Progenitor cell of endocrine pancreas (in vitro differentiated cells): ENCODE data around the gene GOLGA7B. TPM values are rescaled to one million over a fixed set of nuclear protein-coding genes. Genes with fewer than 3 reads are reported as not detected.

Experiments
- DNase-seq: peaks from one replicate; pipeline ENCODE4 v3.0.0; 2021; ENCODE audit warnings: low spot score; ENCODE audit not compliant: unreplicated experiment
- H3K27ac Mint-ChIP-seq: 2 replicates; pipeline ENCODE4 v1.8.0; 2021; ENCODE audit warnings: mild to moderate bottlenecking, moderate library complexity, mixed read lengths
- H3K27me3 Mint-ChIP-seq: 2 replicates; pipeline ENCODE4 v1.8.0; 2021; ENCODE audit warnings: mixed read lengths
- H3K36me3 Mint-ChIP-seq: 2 replicates; pipeline ENCODE4 v1.8.0; 2022; ENCODE audit warnings: mixed read lengths; ENCODE audit not compliant: insufficient read depth
- H3K4me1 Mint-ChIP-seq: 2 replicates; pipeline ENCODE4 v1.8.0; 2021; ENCODE audit warnings: low read depth, mixed read lengths
- H3K4me3 Mint-ChIP-seq: 2 replicates; pipeline ENCODE4 v1.8.0; 2021; ENCODE audit warnings: low read depth, mild to moderate bottlenecking, moderate library complexity, mixed read lengths
- H3K9me3 Mint-ChIP-seq: 2 replicates; pipeline ENCODE4 v1.8.0; 2021; ENCODE audit warnings: low read depth, mixed read lengths
- total RNA-seq: library from RNA; stranded (reverse); gene quantifications from 2 replicates; pipeline ENCODE4 v1.2.1, GENCODE V29; 2021
- TF ChIP-seq, protein P1 (sequence below): fragments of 200-600 bp; sonication (generic); IDR thresholded peaks from one replicate; pipeline ENCODE4 v1.5.0; 2021; ENCODE audit warnings: antibody characterized with exemption, mild to moderate bottlenecking; ENCODE audit not compliant: unreplicated experiment

Gene GOLGA7B
- total RNA-seq, 1 donor from 2014 or later, result 1.4 TPM

- H3K4me1 Mint-ChIP-seq, result peaks cover 7% of the 10 kb centered on the region
- H3K4me3 Mint-ChIP-seq, result no peak overlapping the region
- no peak overlapping the region for H3K27ac Mint-ChIP-seq
- TF ChIP-seq, protein P1, sequence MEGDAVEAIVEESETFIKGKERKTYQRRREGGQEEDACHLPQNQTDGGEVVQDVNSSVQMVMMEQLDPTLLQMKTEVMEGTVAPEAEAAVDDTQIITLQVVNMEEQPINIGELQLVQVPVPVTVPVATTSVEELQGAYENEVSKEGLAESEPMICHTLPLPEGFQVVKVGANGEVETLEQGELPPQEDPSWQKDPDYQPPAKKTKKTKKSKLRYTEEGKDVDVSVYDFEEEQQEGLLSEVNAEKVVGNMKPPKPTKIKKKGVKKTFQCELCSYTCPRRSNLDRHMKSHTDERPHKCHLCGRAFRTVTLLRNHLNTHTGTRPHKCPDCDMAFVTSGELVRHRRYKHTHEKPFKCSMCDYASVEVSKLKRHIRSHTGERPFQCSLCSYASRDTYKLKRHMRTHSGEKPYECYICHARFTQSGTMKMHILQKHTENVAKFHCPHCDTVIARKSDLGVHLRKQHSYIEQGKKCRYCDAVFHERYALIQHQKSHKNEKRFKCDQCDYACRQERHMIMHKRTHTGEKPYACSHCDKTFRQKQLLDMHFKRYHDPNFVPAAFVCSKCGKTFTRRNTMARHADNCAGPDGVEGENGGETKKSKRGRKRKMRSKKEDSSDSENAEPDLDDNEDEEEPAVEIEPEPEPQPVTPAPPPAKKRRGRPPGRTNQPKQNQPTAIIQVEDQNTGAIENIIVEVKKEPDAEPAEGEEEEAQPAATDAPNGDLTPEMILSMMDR, result no peak
- no peaks in the 10 kb centered on the region for H3K36me3 Mint-ChIP-seq
- H3K9me3 Mint-ChIP-seq, result no peaks in the 10 kb centered on the region
- no peak for DNase-seq
- H3K27me3 Mint-ChIP-seq, result peaks cover 41% of the 10 kb centered on the region
These were observed 24.7 kb downstream of the GOLGA7B start for GRCh38 chr10:97874332-97874731.

DNA sequence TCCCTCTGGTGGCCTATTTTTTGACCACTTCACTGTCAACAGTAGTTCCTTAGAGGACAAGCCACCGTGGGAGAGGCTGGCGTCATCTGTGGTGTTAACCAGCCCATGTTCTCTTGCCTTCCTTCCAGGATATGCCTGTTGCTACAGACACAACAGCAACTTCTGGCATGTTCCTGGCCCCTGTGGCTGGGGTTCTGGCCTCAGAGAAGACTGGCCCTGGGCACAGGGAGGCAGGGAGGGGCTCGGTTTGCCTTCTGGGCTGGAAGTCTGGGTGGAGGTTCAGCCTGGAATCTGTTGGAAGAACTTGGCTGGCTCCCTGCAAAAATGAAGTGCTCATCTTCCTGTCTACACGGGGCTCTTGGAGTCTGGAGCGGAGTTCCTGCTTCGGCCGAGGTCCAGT, 25.7 kb downstream of the GOLGA7B start:
- Mint-ChIP-seq H3K36me3 (no peaks in the 10 kb centered on the region), H3K27me3 (peaks cover 37% of the 10 kb centered on the region), H3K27ac (no peak overlapping the region), H3K4me1 (peaks cover 6% of the 10 kb centered on the region), H3K9me3 (no peaks in the 10 kb centered on the region), H3K4me3 (no peak overlapping the region)
- TF ChIP-seq, protein P1, result no peak
- DNase-seq, result no peak

DNA sequence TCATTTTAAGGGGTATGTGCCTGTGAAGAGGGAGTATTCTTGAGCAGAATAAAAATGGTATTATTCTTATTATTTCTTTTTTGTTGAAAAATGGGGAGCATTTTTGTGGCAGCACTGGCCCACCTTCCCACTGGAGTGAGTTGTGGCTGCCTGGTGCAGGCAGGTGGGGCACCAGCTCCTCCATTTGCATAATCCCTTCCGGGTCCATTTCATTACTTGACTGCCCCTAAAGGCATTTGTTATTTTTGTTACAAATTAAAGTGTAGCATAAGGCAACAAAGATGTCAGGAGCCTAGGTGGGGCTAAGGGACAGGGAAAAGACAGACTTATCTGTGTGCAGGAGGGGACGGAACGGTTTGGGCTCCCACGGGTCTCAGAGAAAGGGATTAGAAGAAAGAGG, 26.8 kb downstream of the GOLGA7B start:
- H3K4me3 Mint-ChIP-seq, result no peak overlapping the region

DNA sequence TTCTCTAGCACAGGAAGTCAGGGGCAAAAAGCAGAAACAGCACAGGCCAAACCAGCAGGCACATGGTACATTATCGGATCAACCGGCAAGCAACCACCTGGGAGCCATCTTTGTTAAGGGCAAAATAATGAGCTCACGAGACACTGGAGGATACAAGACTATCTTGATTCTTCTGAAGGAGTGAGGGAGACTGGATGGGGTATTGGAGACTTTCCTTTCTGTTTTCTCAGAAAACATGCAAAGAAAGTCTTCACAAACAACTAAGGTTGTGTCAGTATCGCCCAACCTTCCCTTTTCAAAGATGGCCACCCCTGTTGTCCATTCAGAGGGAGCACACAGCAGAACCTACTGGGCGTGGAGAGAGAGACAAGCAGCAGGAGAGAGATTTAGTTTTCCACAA, 29.6 kb downstream of the GOLGA7B start:
- Mint-ChIP-seq H3K4me1 (peaks cover 6% of the 10 kb centered on the region), H3K36me3 (no peaks in the 10 kb centered on the region), H3K4me3 (no peak overlapping the region), H3K27me3 (peaks cover 18% of the 10 kb centered on the region), H3K27ac (no peak overlapping the region), H3K9me3 (no peaks in the 10 kb centered on the region)
- TF ChIP-seq, protein P1, result no peak
- DNase-seq, result no peak

More for the DNA sequence above, 26.8 kb downstream of the GOLGA7B start:
- TF ChIP-seq, protein P1, result no peak
- no peaks in the 10 kb centered on the region for H3K36me3 Mint-ChIP-seq
- no peak overlapping the region for H3K27ac Mint-ChIP-seq
- DNase-seq, result no peak
- H3K4me1 Mint-ChIP-seq, result peaks cover 6% of the 10 kb centered on the region
- H3K9me3 Mint-ChIP-seq, result no peaks in the 10 kb centered on the region
- H3K27me3 Mint-ChIP-seq, result peaks cover 39% of the 10 kb centered on the region

DNA sequence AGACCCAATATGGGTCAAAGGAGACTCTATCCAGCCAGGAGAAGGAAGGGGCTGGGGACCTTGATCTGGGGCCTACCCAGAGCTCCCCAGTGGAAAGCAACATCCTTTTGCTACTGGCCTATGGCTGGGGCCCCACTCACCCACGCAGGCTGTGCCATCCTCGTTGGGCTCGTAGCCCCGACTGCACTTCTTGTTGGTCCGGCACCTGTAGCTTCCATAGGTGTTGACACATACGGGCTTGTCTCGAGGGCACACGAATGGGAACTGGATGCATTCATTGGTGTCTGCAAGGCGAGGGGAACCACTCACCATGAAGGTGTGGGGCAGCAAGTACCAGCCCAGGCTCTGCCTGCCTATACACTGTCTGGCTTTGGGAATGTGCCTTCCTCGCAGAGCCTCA, 30.5 kb downstream of the GOLGA7B start:
- no peak overlapping the region for H3K27ac Mint-ChIP-seq
- peaks cover 14% of the 10 kb centered on the region for H3K27me3 Mint-ChIP-seq
- TF ChIP-seq, protein P1, result no peak
- no peak for DNase-seq
- H3K36me3 Mint-ChIP-seq, result no peaks in the 10 kb centered on the region
- no peak overlapping the region for H3K4me3 Mint-ChIP-seq
- peaks cover 10% of the 10 kb centered on the region for H3K4me1 Mint-ChIP-seq
- no peaks in the 10 kb centered on the region for H3K9me3 Mint-ChIP-seq
